K562 (cell line): ENCODE results near the gene CLDND2. TPM values are rescaled to one million over a fixed set of nuclear protein-coding genes. Genes with fewer than 3 reads are reported as not detected.

Experiments
- ATAC-seq: fragments of 200-7000 bp; cut with Tn5 transposase; 3 replicates; pipeline ENCODE4 v1.9.1; 2020; ENCODE audit warnings: moderate library complexity
- BruUV-seq: library from RNA; stranded (reverse); fragments of 400-500 nt; replicated peaks from 2 replicates; lab custom pipeline; 2021; lab: Mats Ljungman, UMichigan
- CTCF ChIA-PET: fragments of 300-600 bp; formaldehyde crosslinking; extraction: SDS; loops from one replicate; lab custom pipeline; 2021; ENCODE audit warnings: low intra/inter-chr PET ratio; lab: Yijun Ruan, JAX
- POLR2A ChIA-PET: fragments of 300-600, 350-650 bp; sonication (Branson Sonifier 250); formaldehyde crosslinking; extraction: SDS; loops from one replicate; lab custom pipeline; 2021; ENCODE audit warnings: antibody characterized with exemption, inconsistent platforms; lab: Yijun Ruan, JAX
- DNase-seq, 4 experiments: peaks; one replicate each; pipeline versions ENCODE4 v3.0.0 to v3.0.0-alpha.2; 2011 to 2018; ENCODE audit warnings: low spot score in 3 of 4, mixed read lengths in 3 of 4; ENCODE audit errors: extremely low read depth in 1 of 4
- FAIRE-seq: peaks from 2 replicates; lab custom pipeline; 2011; peaks lifted over from hg19 to GRCh38; lab: Jason Lieb, UNC
- H2AFZ ChIP-seq: 2 replicates; pipeline ENCODE4 v1.6.0; 2011; ENCODE audit warnings: low read depth, low read length, control low read depth, inconsistent platforms
- H3K27ac ChIP-seq: fragments of 200-600 bp; 3 replicates; pipeline ENCODE4 v1.8.0; 2011; ENCODE audit warnings: low read depth, mild to moderate bottlenecking, control low read depth, inconsistent platforms, low read length, moderate library complexity, mixed read lengths; ENCODE audit errors: extremely low read depth
- H3K27me3 ChIP-seq, 2 experiments: fragments of 300-600 bp in 1 of 2; 2 replicates in 1 of 2; 3 replicates in 1 of 2; pipeline versions ENCODE4 v1.6.0 to v1.8.0; 2011; ENCODE audit warnings: inconsistent platforms in 2 of 2, low read length in 2 of 2, mild to moderate bottlenecking in 1 of 2, mixed read lengths in 1 of 2, moderate library complexity in 1 of 2; ENCODE audit not compliant: control insufficient read depth in 2 of 2, insufficient read depth in 2 of 2
- H3K36me3 ChIP-seq: fragments of 300-600 bp; 3 replicates; pipeline ENCODE4 v1.8.0; 2011; ENCODE audit warnings: mild to moderate bottlenecking, low read length, inconsistent platforms; ENCODE audit not compliant: control insufficient read depth, insufficient read depth
- H3K4me1 ChIP-seq, 2 experiments: fragments of 200-600 bp in 1 of 2; replicated peaks in 1 of 2; 2 replicates in 1 of 2; 3 replicates in 1 of 2; pipeline versions ENCODE4 v1.5.1 to v1.8.0; 2011; ENCODE audit warnings: inconsistent platforms in 2 of 2, low read length in 2 of 2, mild to moderate bottlenecking in 1 of 2, mixed read lengths in 1 of 2, moderate library complexity in 1 of 2; ENCODE audit not compliant: control insufficient read depth in 2 of 2, insufficient read depth in 2 of 2
- H3K4me2 ChIP-seq: 2 replicates; pipeline ENCODE4 v1.6.1; 2011; ENCODE audit warnings: low read length, control low read depth, inconsistent platforms, mixed read lengths; ENCODE audit not compliant: insufficient read depth
- H3K4me3 ChIP-seq: fragments of 200-600 bp; sonication (generic), shearing (Covaris generic); 2 replicates; pipeline ENCODE4 v1.5.1; 2016; ENCODE audit warnings: control low read depth, inconsistent platforms
- H3K79me2 ChIP-seq: fragments of 200-600 bp; 3 replicates; pipeline ENCODE4 v1.8.0; 2011; ENCODE audit warnings: low read length, inconsistent platforms; ENCODE audit not compliant: control insufficient read depth, insufficient read depth
- H3K9ac ChIP-seq, 2 experiments: 2 replicates each; pipeline versions ENCODE4 v1.6.0 to v1.6.1; 2011; ENCODE audit warnings: low read depth in 2 of 2, low read length in 2 of 2, control low read depth in 1 of 2, inconsistent platforms in 1 of 2, mild to moderate bottlenecking in 1 of 2, mixed read lengths in 1 of 2; ENCODE audit not compliant: insufficient read depth in 1 of 2
- H3K9me1 ChIP-seq: one replicate; pipeline ENCODE4 v1.6.0; 2011; ENCODE audit warnings: inconsistent platforms, mild to moderate bottlenecking, low read length, moderate library complexity; ENCODE audit not compliant: control insufficient read depth, insufficient read depth
- H3K9me3 ChIP-seq: replicated peaks from 2 replicates; pipeline ENCODE4 v1.5.1; 2011; ENCODE audit warnings: low read depth, low read length, inconsistent platforms; ENCODE audit not compliant: control insufficient read depth, insufficient read depth
- H4K20me1 ChIP-seq: replicated peaks from 2 replicates; pipeline ENCODE4 v1.6.1; 2011; ENCODE audit warnings: low read length, inconsistent platforms, mixed read lengths; ENCODE audit not compliant: control insufficient read depth, insufficient read depth
- CBX2 ChIP-seq: fragments of 200-600 bp; sonication (generic); IDR thresholded peaks from one replicate; pipeline ENCODE4 v1.6.1; 2012; ENCODE audit warnings: mild to moderate bottlenecking, low read length, inconsistent platforms; ENCODE audit not compliant: insufficient read depth, poor library complexity, severe bottlenecking
- EWSR1 ChIP-seq: fragments of 450-650 bp; IDR thresholded peaks from 2 replicates; pipeline ENCODE4 v1.6.1; 2018; ENCODE audit warnings: borderline replicate concordance, mild to moderate bottlenecking, low read depth, moderate library complexity; ENCODE audit not compliant: partially characterized antibody
- PURB ChIP-seq: sonication (generic); formaldehyde crosslinking; IDR thresholded peaks from 2 replicates; pipeline ENCODE4 v1.9.0; 2021; ENCODE audit warnings: low read depth, mild to moderate bottlenecking, missing genetic modification reagents
- THRAP3 ChIP-seq: fragments of 450-650 bp; IDR thresholded peaks from 2 replicates; pipeline ENCODE4 v1.6.1; 2016; ENCODE audit warnings: mild to moderate bottlenecking, inconsistent platforms, borderline replicate concordance
- WGBS: fragments of 100-300 bp; shearing (Covaris generic); methylation state at CpG from one replicate; pipeline ENCODE4 v1.1.6; 2016; ENCODE audit warnings: low coverage, mixed read lengths; ENCODE audit not compliant: insufficient coverage; ENCODE audit errors: missing lambda C conversion rate; 5-methylcytosine and 5-hydroxymethylcytosine counted together
- in situ Hi-C: fragments of 300-500 bp; cut with MboI; formaldehyde crosslinking; loops from 4 replicates; pipeline ENCODE4 v1.15.0; 2018; ENCODE audit warnings: inconsistent platforms, mixed read lengths
- intact Hi-C: fragments of 100-400 bp; cut with micrococcal nuclease; formaldehyde crosslinking; loops from 2 replicates; pipeline ENCODE4 v1.14.2; 2022
- polyA plus RNA-seq, 8 experiments: library from polyadenylated mRNA; depleted of rRNA in 4 of 8; stranded (reverse) in 5 of 8; unstranded in 3 of 8; fragments of >200 nt; fragmentation: Nextera tagmentation in 2 of 8; fragmentation: Illumina TruSeq in 1 of 8; extraction: Ambion mirVana in 2 of 8; extraction: Trizol in 1 of 8; gene quantifications; 2 replicates each; pipeline versions ENCODE4 v1.2.1 to v1.2.3, GENCODE V29; 2011 to 2014; ENCODE audit warnings: inconsistent platforms in 1 of 8, missing spikeins in 1 of 8
- total RNA-seq, 7 experiments: library from RNA; depleted of rRNA in 6 of 7; stranded (reverse); fragments of >200 nt in 6 of 7; fragmentation: Illumina TruSeq in 2 of 7; extraction: Trizol in 2 of 7; gene quantifications; 2 replicates each; pipeline versions ENCODE4 v1.2.1 to v1.2.3, GENCODE V29; 2011 to 2021; ENCODE audit warnings: low replicate concordance in 1 of 7
- TF ChIP-seq, protein P1 (sequence below): fragments of 450-650 bp; IDR thresholded peaks from 2 replicates; pipeline ENCODE4 v1.6.1; 2017; ENCODE audit warnings: antibody characterized with exemption, mild to moderate bottlenecking
- TF ChIP-seq, protein P2 (sequence below): sonication (generic); formaldehyde crosslinking; IDR thresholded peaks from 2 replicates; pipeline ENCODE4 v1.8.0; 2022; ENCODE audit warnings: mild to moderate bottlenecking, missing genetic modification reagents
- TF ChIP-seq, protein P3 (sequence below): fragments of 450-650 bp; IDR thresholded peaks from 2 replicates; pipeline ENCODE4 v1.6.1; 2016; ENCODE audit warnings: borderline replicate concordance
- TF ChIP-seq, protein P4 (sequence below), 2 experiments: fragments of 450-650 bp; IDR thresholded peaks; 2 replicates each; pipeline ENCODE4 v1.6.1; 2016

The CLDND2 gene
- total and polyA plus RNA-seq, 9 of the 15 experiments (the other 6 are each of a cell fraction or from before 2014, with no cell fraction given), result 0.45 to 4.0 (median 1.2) TPM; not detected in 3

DNA sequence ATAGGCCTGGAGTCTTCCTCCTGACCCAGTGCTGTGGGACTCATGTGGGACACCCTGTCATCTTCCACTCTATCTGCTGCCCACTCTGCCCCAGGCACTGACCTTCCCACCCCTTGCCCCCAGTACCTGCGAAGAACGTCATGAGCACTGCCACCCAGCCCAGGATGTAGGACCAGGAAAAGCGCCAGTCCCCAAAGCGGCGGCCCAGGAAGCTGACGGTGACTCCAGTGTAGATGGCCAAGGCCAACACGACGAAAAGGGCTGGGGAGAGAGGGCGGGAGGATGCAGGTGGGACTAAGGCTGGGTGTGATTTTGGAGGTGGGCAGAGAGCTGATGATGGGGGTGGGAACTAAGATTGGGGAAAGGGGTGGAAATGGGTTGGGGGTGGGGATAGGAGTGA, 11.6 kb upstream of the CLDND2 start:
- H3K9ac ChIP-seq, result peak overlapping the region in 1 of 2 experiments; percentile 39; a peak in 1 of 4 replicates
- BruUV-seq, result no TSS peak
- peaks cover 12 to 14% of the 10 kb centered on the region in 2 experiments; a peak in 4 of 5 replicates for H3K4me1 ChIP-seq
- intact Hi-C loops, result no loop called here
- peak; percentile 25 for ATAC-seq
- CTCF ChIA-PET, result no interaction called here
- no peak for FAIRE-seq
- peak overlapping the region; percentile 84 for H2AFZ ChIP-seq
- no peak overlapping the region for H3K4me2 ChIP-seq
- no peaks in the 10 kb centered on the region for H3K36me3 ChIP-seq
- POLR2A ChIA-PET, result interaction anchor here (0.5 to 1.7 kb wide), 5 partner anchors 10 to 471 kb away, joined by 3 to 8 read pairs (median 4); partner anchors contain the start of gene C19orf84
- WGBS, result 84% methylated on average over 9 of the region's 9 CpGs
- H4K20me1 ChIP-seq, result no peaks in the 10 kb centered on the region
- H3K9me3 ChIP-seq, result 0 out of 2 replicates have a peak, but pooled peaks cover 4% of the 10 kb centered on the region
- H3K4me3 ChIP-seq, result no peak overlapping the region
- in situ Hi-C loops, result no loop called here
- no peak for DNase-seq
- no peaks in the 10 kb centered on the region for H3K27me3 ChIP-seq
- no peaks in the 10 kb centered on the region for H3K9me1 ChIP-seq
- H3K79me2 ChIP-seq, result no peaks in the 10 kb centered on the region
- peak overlapping the region; percentile 76; the same call in 2 of the 3 replicates for H3K27ac ChIP-seq
- TF ChIP-seq THRAP3 (0 out of 2 replicates have a peak, but pooled peaks have one; percentile 54), CBX2 (no peak), EWSR1 (no peak), PURB (CRISPR knock-in tag) (no peak)
- TF ChIP-seq, protein P1, sequence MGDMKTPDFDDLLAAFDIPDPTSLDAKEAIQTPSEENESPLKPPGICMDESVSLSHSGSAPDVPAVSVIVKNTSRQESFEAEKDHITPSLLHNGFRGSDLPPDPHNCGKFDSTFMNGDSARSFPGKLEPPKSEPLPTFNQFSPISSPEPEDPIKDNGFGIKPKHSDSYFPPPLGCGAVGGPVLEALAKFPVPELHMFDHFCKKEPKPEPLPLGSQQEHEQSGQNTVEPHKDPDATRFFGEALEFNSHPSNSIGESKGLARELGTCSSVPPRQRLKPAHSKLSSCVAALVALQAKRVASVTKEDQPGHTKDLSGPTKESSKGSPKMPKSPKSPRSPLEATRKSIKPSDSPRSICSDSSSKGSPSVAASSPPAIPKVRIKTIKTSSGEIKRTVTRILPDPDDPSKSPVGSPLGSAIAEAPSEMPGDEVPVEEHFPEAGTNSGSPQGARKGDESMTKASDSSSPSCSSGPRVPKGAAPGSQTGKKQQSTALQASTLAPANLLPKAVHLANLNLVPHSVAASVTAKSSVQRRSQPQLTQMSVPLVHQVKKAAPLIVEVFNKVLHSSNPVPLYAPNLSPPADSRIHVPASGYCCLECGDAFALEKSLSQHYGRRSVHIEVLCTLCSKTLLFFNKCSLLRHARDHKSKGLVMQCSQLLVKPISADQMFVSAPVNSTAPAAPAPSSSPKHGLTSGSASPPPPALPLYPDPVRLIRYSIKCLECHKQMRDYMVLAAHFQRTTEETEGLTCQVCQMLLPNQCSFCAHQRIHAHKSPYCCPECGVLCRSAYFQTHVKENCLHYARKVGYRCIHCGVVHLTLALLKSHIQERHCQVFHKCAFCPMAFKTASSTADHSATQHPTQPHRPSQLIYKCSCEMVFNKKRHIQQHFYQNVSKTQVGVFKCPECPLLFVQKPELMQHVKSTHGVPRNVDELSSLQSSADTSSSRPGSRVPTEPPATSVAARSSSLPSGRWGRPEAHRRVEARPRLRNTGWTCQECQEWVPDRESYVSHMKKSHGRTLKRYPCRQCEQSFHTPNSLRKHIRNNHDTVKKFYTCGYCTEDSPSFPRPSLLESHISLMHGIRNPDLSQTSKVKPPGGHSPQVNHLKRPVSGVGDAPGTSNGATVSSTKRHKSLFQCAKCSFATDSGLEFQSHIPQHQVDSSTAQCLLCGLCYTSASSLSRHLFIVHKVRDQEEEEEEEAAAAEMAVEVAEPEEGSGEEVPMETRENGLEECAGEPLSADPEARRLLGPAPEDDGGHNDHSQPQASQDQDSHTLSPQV, result peak; percentile 6; the same call in 1 of the 2 replicates
- TF ChIP-seq, protein P2, sequence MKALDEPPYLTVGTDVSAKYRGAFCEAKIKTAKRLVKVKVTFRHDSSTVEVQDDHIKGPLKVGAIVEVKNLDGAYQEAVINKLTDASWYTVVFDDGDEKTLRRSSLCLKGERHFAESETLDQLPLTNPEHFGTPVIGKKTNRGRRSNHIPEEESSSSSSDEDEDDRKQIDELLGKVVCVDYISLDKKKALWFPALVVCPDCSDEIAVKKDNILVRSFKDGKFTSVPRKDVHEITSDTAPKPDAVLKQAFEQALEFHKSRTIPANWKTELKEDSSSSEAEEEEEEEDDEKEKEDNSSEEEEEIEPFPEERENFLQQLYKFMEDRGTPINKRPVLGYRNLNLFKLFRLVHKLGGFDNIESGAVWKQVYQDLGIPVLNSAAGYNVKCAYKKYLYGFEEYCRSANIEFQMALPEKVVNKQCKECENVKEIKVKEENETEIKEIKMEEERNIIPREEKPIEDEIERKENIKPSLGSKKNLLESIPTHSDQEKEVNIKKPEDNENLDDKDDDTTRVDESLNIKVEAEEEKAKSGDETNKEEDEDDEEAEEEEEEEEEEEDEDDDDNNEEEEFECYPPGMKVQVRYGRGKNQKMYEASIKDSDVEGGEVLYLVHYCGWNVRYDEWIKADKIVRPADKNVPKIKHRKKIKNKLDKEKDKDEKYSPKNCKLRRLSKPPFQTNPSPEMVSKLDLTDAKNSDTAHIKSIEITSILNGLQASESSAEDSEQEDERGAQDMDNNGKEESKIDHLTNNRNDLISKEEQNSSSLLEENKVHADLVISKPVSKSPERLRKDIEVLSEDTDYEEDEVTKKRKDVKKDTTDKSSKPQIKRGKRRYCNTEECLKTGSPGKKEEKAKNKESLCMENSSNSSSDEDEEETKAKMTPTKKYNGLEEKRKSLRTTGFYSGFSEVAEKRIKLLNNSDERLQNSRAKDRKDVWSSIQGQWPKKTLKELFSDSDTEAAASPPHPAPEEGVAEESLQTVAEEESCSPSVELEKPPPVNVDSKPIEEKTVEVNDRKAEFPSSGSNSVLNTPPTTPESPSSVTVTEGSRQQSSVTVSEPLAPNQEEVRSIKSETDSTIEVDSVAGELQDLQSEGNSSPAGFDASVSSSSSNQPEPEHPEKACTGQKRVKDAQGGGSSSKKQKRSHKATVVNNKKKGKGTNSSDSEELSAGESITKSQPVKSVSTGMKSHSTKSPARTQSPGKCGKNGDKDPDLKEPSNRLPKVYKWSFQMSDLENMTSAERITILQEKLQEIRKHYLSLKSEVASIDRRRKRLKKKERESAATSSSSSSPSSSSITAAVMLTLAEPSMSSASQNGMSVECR, result no peak
- TF ChIP-seq, protein P3, sequence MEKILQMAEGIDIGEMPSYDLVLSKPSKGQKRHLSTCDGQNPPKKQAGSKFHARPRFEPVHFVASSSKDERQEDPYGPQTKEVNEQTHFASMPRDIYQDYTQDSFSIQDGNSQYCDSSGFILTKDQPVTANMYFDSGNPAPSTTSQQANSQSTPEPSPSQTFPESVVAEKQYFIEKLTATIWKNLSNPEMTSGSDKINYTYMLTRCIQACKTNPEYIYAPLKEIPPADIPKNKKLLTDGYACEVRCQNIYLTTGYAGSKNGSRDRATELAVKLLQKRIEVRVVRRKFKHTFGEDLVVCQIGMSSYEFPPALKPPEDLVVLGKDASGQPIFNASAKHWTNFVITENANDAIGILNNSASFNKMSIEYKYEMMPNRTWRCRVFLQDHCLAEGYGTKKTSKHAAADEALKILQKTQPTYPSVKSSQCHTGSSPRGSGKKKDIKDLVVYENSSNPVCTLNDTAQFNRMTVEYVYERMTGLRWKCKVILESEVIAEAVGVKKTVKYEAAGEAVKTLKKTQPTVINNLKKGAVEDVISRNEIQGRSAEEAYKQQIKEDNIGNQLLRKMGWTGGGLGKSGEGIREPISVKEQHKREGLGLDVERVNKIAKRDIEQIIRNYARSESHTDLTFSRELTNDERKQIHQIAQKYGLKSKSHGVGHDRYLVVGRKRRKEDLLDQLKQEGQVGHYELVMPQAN, result no peak
- TF ChIP-seq, protein P4, sequence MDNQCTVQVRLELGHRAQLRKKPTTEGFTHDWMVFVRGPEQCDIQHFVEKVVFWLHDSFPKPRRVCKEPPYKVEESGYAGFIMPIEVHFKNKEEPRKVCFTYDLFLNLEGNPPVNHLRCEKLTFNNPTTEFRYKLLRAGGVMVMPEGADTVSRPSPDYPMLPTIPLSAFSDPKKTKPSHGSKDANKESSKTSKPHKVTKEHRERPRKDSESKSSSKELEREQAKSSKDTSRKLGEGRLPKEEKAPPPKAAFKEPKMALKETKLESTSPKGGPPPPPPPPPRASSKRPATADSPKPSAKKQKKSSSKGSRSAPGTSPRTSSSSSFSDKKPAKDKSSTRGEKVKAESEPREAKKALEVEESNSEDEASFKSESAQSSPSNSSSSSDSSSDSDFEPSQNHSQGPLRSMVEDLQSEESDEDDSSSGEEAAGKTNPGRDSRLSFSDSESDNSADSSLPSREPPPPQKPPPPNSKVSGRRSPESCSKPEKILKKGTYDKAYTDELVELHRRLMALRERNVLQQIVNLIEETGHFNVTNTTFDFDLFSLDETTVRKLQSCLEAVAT (IDR thresholded peaks at IDR 0.05), result 0 out of 4 replicates have a peak, but pooled peaks of 1 of the 2 experiments have one; percentile 34
